Omental fat pad (tissue), 4 donors: ENCODE measurements around the gene STX16. TPM values are rescaled to one million over a fixed set of nuclear protein-coding genes. Genes with fewer than 3 reads are reported as not detected.
"Not testable (repeated sequence)": the region's sequence is repeated elsewhere in the genome, so short reads cannot be mapped to it uniquely, and the experiment has no call there.

Experiments used
- ATAC-seq: fragments of 150-250 bp; one replicate; pipeline ENCODE4 v1.9.1; 2016; ENCODE audit warnings: mild to moderate bottlenecking, moderate library complexity; ENCODE audit not compliant: low FRiP score
- DNase-seq: peaks from one replicate; pipeline ENCODE4 v3.0.0-alpha.2; 2019; ENCODE audit warnings: low spot score
- total RNA-seq, 4 donors: library from RNA; depleted of rRNA; stranded (reverse); fragments of >200 nt; gene quantifications; one replicate each; pipeline ENCODE4 v1.1.0, GENCODE V29; 2016
- TF ChIP-seq, protein P1 (sequence below), 3 donors: fragments of 450-650 bp; IDR thresholded peaks; one replicate each; pipeline ENCODE4 v1.5.1; 2016 to 2017; ENCODE audit warnings: antibody characterized with exemption in 3 of 3, mild to moderate bottlenecking in 3 of 3, moderate library complexity in 2 of 3

Gene STX16
- total RNA-seq, 4 donors from 2014 or later, result 38.5 to 87.2 (median 49.1) TPM

GRCh38 chr20:58646257-58646656, 4.8 kb upstream of the STX16 start:
- TF ChIP-seq, protein P1, sequence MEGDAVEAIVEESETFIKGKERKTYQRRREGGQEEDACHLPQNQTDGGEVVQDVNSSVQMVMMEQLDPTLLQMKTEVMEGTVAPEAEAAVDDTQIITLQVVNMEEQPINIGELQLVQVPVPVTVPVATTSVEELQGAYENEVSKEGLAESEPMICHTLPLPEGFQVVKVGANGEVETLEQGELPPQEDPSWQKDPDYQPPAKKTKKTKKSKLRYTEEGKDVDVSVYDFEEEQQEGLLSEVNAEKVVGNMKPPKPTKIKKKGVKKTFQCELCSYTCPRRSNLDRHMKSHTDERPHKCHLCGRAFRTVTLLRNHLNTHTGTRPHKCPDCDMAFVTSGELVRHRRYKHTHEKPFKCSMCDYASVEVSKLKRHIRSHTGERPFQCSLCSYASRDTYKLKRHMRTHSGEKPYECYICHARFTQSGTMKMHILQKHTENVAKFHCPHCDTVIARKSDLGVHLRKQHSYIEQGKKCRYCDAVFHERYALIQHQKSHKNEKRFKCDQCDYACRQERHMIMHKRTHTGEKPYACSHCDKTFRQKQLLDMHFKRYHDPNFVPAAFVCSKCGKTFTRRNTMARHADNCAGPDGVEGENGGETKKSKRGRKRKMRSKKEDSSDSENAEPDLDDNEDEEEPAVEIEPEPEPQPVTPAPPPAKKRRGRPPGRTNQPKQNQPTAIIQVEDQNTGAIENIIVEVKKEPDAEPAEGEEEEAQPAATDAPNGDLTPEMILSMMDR (IDR thresholded peaks at IDR 0.05), result no peak
- ATAC-seq, result no peak
- DNase-seq, result no peak

DNA sequence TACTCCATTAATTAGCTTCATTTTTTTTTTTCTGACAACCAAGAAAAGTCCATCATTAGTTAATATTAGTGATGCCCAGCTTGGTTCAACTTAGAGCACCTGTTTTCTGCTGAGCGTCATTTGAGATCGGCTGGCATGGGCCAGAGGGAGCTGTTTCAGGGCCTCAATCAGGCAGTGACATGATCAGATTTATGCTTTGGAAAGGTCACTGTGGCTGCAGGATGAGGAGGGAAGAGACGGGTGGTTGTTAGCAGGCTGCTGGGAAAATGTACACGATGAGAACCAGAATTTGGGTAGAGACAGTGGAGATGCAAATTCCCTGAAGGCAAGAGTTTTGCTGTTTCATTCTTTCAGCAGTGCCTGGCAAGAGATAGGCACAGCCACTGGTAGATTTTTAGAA, 4.4 kb upstream of the STX16 start:
- TF ChIP-seq, protein P1 (IDR thresholded peaks at IDR 0.05), result no peak
- DNase-seq (no peak), ATAC-seq (no peak)

DNA sequence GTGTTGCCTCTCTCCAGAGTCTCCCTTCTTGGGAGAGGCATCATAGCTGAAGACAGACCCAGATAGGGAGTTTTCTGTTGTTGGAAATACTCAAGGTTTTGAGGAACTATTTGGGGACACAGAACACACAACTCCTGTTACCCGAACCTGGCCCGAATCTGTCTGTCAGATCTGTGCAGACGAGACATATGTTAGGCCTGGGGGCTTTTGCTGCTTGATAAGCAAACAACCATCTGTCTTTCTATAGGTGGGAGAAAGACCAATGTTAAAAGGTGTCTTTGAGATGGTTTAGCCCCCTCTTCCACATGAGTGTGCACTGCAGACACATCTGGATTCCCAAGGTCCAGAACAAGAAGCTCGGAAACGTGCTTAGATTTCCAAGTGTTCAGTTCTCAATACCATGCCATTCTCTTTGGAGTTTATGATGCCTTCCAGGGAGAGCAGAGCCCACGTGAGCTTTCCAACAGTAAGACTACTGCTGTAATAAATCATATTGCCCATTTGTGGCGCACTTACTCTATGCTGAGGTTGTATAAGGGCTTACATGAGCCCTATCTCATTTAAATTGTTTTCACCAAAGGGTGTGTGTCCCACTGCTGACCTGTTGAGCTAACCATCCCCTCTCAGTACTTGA, 3.8 kb upstream of the STX16 start:
- no peak for DNase-seq
- no peak for ATAC-seq
- TF ChIP-seq, protein P1 (IDR thresholded peaks at IDR 0.05), result no peak

- no peak for DNase-seq
- no peak for ATAC-seq
- TF ChIP-seq, protein P1 (IDR thresholded peaks at IDR 0.05), result no peak
Measured at GRCh38 chr20:58647796-58648501, 3.1 kb upstream of the STX16 start.

DNA sequence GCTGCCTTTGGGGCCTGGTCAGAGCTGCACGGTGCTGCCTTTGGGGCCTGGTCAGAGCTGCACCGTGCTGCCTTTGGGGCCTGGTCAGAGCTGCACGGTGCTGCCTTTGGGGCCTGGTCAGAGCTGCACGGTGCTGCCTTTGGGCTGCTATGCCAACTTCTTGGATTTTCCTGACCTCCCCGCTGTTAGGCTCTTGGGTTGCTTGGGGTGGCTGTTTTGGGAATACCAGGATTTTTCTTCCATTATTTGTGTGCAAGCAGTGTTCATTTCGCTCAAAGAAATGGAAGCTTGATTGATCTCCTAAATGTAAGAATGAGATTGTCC, 2.6 kb upstream of the STX16 start:
- ATAC-seq, DNase-seq: not testable (repeated sequence)

- TF ChIP-seq, protein P1 (IDR thresholded peaks at IDR 0.05), result no peak
- ATAC-seq (no peak), DNase-seq (no peak)
Measured at GRCh38 chr20:58649288-58650180, 1.5 kb upstream of the STX16 start.

DNA sequence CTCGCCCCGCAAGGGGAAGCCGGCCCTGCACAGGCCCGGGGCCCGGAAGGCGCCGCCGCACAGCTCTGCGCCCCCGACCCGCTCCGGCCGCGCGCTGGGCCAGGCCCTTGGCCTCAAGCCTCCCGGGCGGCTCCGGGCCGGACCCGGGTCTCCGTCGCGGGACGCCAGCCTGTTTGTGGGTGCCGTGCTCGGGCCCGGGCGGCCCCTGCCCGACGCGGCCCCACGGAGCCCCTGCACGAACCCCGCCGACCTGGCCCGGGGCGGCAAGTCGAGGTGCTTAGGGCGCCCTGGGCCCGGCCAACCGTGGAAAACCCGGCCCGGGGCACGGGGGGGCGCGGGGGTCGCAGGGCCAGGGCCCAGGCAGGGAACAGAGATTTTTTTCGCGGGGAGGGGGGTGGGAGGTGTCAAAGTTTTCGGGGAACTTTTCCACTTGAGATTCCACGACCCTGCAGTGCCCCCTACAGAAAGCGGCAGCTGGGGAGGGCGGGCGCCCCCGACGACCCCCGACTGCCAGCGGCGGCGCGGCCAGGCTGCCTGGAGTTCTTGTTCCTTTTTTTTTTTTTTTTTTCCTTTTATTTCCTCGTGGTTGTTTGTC, 805 bp upstream of the STX16 start:
- no peak for ATAC-seq
- DNase-seq, result no peak

More for the DNA sequence above, 805 bp upstream of the STX16 start:
- TF ChIP-seq, protein P1 (IDR thresholded peaks at IDR 0.05), result no peak
